GM12892 (cell line): ENCODE results near the gene KLHDC9.
A peak's percentile ranks its signal among the peaks of the same experiment; 100 is the strongest.

Experiments
- DNase-seq: peaks from one replicate; pipeline ENCODE4 v3.0.0; 2011; ENCODE audit not compliant: insufficient read length
- FAIRE-seq: peaks from 2 replicates; lab custom pipeline; 2011; peaks lifted over from hg19 to GRCh38; lab: Jason Lieb, UNC
- POLR2A ChIP-seq: IDR thresholded peaks from 2 replicates; pipeline ENCODE4 v1.6.1; 2011; ENCODE audit warnings: low read depth, low read length, control low read depth
- POLR2AphosphoS5 ChIP-seq: IDR thresholded peaks from 2 replicates; pipeline ENCODE4 v1.6.1; 2011; ENCODE audit warnings: low read depth, low read length, control low read depth
- TAF1 ChIP-seq: IDR thresholded peaks from 2 replicates; pipeline ENCODE4 v1.6.1; 2011; ENCODE audit warnings: low read depth, mild to moderate bottlenecking, control low read depth, low read length, borderline replicate concordance

Gene KLHDC9

DNA sequence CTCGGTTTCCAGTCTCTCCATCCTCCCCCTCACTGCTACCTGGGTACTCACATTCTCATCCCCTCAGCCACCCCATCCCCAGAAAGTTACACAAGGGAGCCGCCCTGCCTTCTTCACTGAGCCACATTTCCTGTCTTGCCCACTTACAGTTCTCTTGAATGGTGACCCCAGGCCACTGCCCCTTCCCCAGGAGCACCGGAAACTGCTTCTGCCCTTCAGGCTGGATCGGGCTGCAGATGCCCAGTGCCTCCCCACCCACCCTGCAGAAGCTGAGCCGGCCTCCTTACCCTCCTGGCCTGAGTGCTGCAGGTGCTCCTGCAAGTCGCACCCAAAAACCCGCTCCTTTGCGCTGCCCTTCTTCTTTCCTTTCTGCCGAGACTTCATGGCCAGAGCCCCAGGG lies 28.9 kb upstream of the KLHDC9 start:
- peak; percentile 21 for FAIRE-seq
- no peak for DNase-seq
- TF ChIP-seq POLR2AphosphoS5, result no peak
- no peak for TF ChIP-seq TAF1
- TF ChIP-seq POLR2A, result no peak

DNA sequence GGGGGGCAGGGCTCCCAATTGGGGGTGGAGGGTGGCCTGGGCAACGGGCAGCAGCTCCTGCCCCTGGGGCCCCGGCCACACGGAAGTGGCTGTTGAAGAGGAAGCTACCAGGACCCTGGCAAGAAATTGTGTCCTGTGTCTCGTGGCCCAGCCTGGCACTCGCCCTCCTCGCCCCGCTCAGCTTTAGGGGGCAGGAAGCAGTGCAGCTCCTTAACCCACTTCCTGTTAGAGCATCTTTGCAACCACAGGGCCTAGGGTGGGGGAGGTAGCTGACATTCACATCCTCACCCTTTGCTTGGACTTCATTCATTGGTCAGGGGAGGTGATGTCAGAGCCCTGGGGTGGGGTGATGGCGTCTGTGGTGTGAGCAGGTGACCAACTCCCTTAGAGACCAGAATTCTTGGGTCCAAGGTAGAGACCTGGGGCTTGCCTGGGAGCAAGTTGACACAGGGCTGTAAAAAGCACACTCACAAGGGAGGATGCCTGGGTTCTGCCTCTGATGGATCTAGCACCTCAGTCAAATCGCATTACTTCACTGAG lies 28.4 kb upstream of the KLHDC9 start, which contains the start of gene ARHGAP30:
Gene ARHGAP30, minus strand, starts transcription at position 161 of the 540 bp plus-strand sequence. CDS start 267 bp downstream, outside the sequence.
- DNase-seq (peak; percentile 92), FAIRE-seq (peak; percentile 98)
- peak; percentile 89 for TF ChIP-seq POLR2AphosphoS5
- peak; percentile 90 for TF ChIP-seq POLR2A
- TF ChIP-seq TAF1, result no peak; the same call in 1 of the 2 replicates

DNA sequence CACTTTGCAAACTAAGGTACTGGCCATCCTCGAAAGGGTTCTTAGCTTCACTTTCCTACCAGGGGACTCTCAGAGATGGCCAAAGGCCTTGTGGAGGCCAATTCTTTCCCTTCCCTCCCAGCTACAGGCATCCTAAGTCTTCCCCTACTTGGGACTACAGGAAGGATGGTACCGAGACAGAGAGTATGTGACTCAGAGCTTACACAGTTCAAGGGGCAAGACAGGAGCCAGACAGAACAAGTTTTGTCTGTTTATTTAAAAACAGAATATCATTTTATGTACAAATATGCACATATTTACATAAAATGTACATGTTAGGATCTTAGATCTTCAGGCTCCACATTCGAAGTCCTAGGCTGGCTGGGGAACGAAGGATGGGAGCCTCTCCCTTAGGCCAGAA lies 27.4 kb upstream of the KLHDC9 start:
- FAIRE-seq, result no peak
- DNase-seq, result no peak
- no peak for TF ChIP-seq TAF1
- no peak for TF ChIP-seq POLR2A
- TF ChIP-seq POLR2AphosphoS5, result no peak

DNA sequence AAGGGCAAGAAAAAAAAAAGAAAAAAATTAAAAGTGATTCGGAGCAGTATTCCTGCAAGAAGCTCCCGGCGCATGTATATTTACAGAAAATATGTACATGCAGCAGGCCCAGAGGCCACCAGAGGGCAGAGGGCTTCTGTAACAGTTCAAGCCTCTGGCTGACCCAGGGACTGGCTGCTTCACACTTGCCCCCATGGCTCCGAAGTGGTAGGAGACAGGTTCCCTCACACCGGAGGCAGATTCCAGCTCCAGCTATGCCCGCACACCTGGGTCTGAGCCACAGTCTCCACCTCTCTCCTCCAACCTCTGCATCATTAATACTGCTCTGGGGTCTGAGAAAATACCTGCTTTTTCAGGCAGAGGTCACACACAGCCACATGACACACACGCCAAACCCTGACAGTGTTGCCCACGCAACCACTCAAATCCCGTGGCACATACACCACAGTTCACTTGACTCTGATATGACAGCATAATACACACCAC lies 26.2 kb upstream of the KLHDC9 start:
- peak; percentile 83 for FAIRE-seq
- peak; percentile 71 for DNase-seq
- TF ChIP-seq POLR2A (no peak), TAF1 (no peak), POLR2AphosphoS5 (no peak)

DNA sequence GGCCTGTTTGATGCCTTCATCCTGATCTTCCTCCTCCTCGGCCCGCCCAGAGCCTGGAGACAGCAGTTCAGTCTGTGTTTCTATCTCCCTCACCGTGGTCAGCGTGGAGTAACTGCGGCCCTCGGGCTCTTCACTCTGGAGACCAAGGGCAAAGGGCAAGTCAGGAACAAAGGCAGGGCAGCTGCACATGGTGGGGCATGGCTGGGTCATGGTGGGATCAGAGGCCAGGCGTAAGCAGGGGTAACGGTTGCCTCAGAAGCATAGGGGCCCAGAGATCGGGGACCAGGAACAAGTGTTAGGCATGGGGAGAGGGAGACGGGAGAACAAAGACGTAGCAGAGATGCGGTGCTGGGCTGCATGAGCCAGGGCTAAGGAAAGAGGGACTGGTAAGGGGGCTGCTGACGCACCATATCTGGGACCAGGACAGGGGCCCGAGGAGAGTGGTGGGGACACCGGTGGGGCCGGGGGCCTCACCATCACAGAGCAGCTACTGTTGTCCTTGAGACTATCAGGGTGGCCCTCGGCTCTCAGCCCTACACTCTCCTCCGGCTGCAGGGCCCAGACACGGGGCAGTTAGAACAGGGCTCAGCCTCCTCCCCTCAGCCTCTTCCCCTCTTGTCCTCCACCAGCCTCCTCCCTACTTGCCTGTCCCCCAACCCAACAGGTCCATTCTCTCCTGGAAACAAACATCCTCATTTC lies 25.3 kb upstream of the KLHDC9 start:
- TF ChIP-seq POLR2A (no peak), TAF1 (no peak), POLR2AphosphoS5 (no peak)
- FAIRE-seq, result no peak
- no peak for DNase-seq

DNA sequence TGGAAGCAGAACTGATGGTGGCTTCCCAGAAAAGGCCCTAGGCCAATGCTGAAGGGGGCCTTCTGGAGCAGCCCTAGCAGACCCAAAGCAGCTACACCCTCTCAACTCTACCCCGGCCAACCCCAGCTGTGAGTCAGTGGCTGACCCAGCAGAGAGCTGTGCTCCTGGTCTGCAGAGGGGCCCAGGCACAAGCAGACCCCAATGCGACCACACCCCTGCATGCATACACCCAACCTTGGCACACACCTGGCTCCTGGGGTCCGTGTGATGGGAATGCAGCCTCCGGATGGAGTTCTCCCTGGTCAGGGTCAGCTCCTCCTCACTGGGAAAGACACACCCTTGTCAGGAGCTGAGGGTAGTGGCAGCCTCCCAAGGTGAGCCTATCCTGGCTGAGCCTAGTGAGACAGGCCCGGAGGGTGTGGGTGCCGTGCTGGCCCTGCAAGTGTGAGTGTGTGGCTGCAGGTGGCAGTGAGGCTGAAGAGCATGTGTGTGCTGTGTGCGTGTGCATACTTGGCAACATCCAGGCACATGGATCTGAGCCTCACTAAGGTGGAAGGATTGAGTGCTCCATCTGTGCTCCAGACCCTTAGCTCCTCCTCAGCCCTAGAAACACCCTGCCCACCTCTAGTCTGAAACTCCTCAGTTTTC lies 24.6 kb upstream of the KLHDC9 start:
- TF ChIP-seq POLR2A, result no peak
- no peak for TF ChIP-seq POLR2AphosphoS5
- DNase-seq (no peak), FAIRE-seq (no peak)

DNA sequence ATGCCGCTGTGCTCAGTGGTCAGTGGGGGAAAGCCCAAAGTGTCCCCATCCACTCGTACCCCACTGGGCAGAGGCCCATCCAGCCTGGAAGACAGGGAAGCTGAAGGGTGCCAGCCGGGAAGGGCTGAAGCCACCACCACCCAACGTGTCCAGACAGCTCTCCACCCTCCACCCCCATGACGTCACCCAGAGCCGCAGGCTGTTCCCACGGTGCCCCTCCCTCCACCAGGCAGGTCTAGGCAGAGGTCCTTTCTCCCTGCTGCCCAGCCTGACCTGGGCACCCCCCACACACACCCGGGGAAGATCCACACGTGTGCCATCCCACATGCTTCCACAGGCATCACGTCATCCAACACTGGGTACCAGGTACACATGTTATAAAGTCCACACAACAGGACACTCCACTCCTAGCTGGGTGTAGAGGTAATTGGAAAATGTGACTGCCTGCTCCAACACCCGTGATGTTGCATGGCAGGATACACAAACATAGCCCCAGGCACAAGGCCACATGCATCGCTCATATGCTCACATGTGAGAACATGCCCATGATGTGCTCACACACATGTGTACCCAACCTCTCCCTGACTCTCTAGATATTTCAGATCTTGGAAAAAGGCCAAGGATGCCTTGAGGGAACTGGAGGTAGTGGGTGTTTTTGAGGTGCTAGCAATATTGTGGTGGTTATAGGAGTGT lies 23.3 kb upstream of the KLHDC9 start:
- no peak for DNase-seq
- no peak for FAIRE-seq
- TF ChIP-seq POLR2AphosphoS5 (no peak), POLR2A (no peak), TAF1 (no peak)

DNA sequence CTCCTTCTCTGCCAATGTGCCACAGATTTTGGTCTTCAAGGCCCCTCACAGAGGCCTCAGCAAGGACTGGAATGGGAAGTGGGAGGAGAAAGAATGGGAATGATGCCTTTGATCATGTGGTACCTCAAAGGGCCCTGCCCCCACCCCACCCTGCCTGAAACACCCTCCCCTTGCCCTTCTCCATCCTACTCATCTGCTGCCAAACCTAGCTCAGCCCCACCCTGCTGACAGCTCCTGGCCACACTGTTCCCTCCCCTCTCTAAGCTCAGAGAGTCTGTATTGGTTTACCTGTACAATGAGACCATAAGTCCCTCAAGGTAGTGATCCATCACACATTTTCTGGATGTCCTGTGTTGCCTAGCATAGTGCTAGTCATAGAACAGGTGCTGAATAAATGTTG lies 21.8 kb upstream of the KLHDC9 start:
- no peak for TF ChIP-seq POLR2AphosphoS5
- TF ChIP-seq TAF1, result no peak
- no peak for TF ChIP-seq POLR2A
- no peak for DNase-seq
- FAIRE-seq, result no peak

DNA sequence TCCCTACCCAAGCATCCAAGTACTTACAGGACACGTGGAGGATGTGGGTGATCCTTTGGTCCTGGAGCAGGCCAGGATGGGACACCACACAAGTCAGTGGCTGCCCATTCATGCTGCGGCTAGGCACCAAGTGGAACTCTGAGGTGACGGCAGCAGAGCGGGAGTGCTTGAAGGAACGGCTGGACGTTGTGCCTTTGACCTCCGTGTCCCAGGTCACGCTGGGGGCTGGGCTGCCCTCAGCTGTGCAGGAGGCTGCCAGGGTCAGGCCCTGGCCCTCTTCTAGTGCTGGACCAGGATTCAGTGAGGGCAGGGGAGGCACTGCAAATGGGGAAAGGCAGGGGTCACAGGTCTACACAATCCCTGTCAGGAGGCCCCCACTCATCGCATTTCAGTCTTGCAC lies 20.7 kb upstream of the KLHDC9 start:
- FAIRE-seq, result no peak
- TF ChIP-seq POLR2AphosphoS5 (no peak), POLR2A (no peak), TAF1 (no peak)
- DNase-seq, result no peak

DNA sequence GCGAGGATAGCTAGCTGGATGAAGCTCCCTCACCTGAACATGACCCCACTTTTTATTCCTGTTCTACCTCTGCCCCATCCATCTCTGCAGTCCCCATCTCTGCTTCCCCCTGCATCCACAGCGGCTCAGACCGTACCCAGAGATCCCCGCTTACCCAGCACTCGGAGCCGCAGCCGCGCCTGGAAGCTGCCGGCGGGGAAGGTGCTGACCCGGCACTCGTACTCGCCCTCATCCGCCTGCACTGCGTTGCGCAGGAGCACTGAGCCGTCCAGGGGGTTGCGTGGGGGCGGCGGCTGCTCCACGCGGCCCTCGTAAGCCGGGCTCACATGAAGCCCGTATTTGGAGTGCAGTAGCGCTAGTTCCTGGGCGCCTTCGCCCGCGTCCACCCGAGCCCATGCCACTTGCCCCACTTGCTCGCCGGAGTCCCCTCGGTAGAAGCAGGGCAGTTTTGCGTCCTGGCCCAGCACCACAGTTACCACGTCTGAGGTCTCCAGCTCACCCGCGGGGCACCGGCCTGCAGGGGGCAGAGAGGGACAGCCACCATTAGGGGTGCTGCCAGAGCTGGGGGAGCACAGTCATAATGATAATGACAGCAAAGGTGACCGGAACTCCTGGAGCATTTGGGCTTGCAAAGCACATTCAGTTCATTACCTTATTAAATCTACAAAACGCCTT lies 18.6 kb upstream of the KLHDC9 start:
- DNase-seq, result no peak
- TF ChIP-seq POLR2AphosphoS5 (no peak), TAF1 (no peak), POLR2A (no peak)
- peak; percentile 30 for FAIRE-seq
